ENCODE measurements around the gene PDGFA.

PDGFA gene

DNA sequence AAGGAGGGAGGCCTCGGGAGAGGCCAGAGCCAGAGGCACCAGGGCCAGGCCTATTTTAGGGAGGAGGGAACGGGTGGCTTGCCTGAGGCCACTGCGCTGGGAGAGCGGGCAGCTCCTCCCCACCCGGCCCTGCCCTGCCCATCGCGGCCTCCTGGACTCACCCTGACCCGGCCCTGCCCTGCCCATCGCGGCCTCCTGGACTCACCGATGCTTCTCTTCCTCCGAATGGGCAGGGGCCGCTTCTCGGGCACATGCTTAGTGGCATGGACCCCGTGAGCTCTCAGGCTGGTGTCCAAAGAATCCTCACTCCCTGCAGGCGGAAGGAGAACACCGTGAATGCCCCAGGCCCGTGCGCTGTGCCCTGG lies 7.5 kb downstream of the PDGFA start:
- ATAC-seq (ENCODE audit: low read depth) (no peak), DNase-seq (ENCODE audit: low spot score) (peak; percentile 81)
- TF ChIP-seq, protein P1, sequence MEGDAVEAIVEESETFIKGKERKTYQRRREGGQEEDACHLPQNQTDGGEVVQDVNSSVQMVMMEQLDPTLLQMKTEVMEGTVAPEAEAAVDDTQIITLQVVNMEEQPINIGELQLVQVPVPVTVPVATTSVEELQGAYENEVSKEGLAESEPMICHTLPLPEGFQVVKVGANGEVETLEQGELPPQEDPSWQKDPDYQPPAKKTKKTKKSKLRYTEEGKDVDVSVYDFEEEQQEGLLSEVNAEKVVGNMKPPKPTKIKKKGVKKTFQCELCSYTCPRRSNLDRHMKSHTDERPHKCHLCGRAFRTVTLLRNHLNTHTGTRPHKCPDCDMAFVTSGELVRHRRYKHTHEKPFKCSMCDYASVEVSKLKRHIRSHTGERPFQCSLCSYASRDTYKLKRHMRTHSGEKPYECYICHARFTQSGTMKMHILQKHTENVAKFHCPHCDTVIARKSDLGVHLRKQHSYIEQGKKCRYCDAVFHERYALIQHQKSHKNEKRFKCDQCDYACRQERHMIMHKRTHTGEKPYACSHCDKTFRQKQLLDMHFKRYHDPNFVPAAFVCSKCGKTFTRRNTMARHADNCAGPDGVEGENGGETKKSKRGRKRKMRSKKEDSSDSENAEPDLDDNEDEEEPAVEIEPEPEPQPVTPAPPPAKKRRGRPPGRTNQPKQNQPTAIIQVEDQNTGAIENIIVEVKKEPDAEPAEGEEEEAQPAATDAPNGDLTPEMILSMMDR (IDR thresholded peaks at IDR 0.05; ENCODE audit: poor library complexity, severe bottlenecking) = no peak
- H3K27me3 ChIP-seq (ENCODE audit: insufficient read depth, poor library complexity, severe bottlenecking) = no peaks in the 10 kb centered on the region
- no peak overlapping the region for H3K4me3 ChIP-seq (ENCODE audit: severe bottlenecking)
- H3K4me1 ChIP-seq (ENCODE audit: insufficient read depth, poor library complexity, severe bottlenecking) = peaks cover 44% of the 10 kb centered on the region
- H3K36me3 ChIP-seq (ENCODE audit: low read depth) = peaks cover 59% of the 10 kb centered on the region
- peak overlapping the region; percentile 92 for H3K27ac ChIP-seq (ENCODE audit: poor library complexity, severe bottlenecking)
- H3K9me3 ChIP-seq (ENCODE audit: severe bottlenecking) = no peaks in the 10 kb centered on the region

DNA sequence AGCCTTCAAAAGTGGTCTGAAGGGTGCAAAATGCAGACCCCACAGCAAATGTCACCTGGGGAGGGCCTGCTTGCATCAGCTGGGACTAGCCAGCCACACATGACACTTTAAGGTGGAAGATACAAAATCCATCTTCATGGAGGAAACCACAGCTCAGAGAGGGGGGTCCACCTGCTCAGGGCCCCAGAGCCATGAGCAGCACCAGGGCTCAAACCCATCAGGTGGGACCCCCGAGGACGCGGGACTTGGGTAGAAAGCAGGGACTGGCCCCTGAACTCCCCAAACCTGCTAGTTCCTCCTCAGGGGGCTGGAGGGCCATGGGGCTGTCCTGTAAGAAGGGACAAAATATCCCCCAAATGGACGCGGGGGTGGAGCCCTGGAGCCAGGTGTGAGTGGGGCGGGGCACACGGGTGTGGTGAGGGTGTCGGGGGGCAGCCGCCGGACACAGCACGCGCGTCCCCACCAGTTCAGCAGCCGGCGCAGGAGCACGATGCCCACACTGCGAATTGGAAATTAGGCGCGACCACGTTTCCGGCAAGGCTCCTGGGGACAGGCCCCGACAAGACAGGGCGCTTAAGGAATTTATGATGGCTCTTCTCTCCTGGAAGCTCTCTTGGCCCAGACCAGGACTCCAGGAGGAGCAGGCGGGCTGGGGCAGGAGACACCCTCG lies 8.0 kb downstream of the PDGFA start:
- Histone ChIP-seq H3K36me3 (ENCODE audit: low read depth) (peaks cover 64% of the 10 kb centered on the region), H3K27ac (ENCODE audit: poor library complexity, severe bottlenecking) (peak overlapping the region; percentile 92), H3K4me3 (ENCODE audit: severe bottlenecking) (no peak overlapping the region), H3K9me3 (ENCODE audit: severe bottlenecking) (no peaks in the 10 kb centered on the region), H3K4me1 (ENCODE audit: insufficient read depth, poor library complexity, severe bottlenecking) (peaks cover 44% of the 10 kb centered on the region), H3K27me3 (ENCODE audit: insufficient read depth, poor library complexity, severe bottlenecking) (no peaks in the 10 kb centered on the region)
- peak; percentile 47 for ATAC-seq (ENCODE audit: low read depth)
- TF ChIP-seq, protein P1 (IDR thresholded peaks at IDR 0.05; ENCODE audit: poor library complexity, severe bottlenecking) = no peak
- no peak for DNase-seq (ENCODE audit: low spot score)

DNA sequence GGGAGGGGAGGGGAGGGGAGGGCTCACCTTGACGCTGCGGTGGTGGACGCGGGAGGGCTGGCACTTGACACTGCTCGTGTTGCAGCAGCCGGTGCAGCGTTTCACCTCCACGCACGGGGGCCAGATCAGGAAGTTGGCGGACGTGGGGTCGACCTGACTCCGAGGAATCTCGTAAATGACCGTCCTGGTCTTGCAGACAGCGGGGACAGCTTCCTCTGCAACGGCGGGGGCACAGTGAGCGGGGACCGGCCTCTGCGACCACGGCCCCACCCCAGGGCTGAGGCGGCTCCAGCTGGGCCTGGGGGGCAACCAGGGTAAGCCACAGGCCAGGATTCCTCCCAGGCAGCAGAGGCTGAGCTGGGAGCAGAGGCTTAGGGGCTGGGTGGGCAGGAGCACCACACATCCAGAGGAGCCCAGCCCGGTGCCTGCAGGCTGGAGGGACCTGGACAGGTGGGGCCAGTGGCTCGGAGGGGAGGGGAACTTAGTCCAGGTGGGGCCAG lies 8.8 kb downstream of the PDGFA start:
- peak overlapping the region; percentile 92 for H3K27ac ChIP-seq (ENCODE audit: poor library complexity, severe bottlenecking)
- H3K4me3 ChIP-seq (ENCODE audit: severe bottlenecking) = no peak overlapping the region
- ATAC-seq (ENCODE audit: low read depth) (no peak), DNase-seq (ENCODE audit: low spot score) (peak; percentile 66)
- no peaks in the 10 kb centered on the region for H3K9me3 ChIP-seq (ENCODE audit: severe bottlenecking)
- TF ChIP-seq, protein P1 (IDR thresholded peaks at IDR 0.05; ENCODE audit: poor library complexity, severe bottlenecking) = no peak
- H3K27me3 ChIP-seq (ENCODE audit: insufficient read depth, poor library complexity, severe bottlenecking) = no peaks in the 10 kb centered on the region
- peaks cover 69% of the 10 kb centered on the region for H3K36me3 ChIP-seq (ENCODE audit: low read depth)
- H3K4me1 ChIP-seq (ENCODE audit: insufficient read depth, poor library complexity, severe bottlenecking) = peaks cover 44% of the 10 kb centered on the region

DNA sequence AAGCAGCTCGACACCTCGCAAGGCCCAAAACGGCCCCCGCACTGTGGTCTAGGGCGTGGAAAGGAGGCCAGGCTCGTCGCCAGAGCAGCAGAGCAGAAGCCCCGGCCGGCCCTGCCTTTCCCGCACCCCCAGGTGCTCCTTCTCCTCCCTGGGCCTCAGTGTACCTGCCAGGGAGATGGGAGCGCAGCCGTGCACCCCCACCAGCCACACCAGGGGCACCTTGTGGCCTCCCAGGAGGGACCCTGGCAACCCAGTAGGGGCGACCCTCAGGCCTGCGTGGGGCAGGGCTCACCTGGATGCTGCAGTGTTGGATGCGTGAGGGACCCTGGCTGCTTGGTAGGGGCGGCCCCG lies 9.5 kb downstream of the PDGFA start:
- Histone ChIP-seq H3K27me3 (ENCODE audit: insufficient read depth, poor library complexity, severe bottlenecking) (no peaks in the 10 kb centered on the region), H3K4me3 (ENCODE audit: severe bottlenecking) (no peak overlapping the region), H3K9me3 (ENCODE audit: severe bottlenecking) (no peaks in the 10 kb centered on the region), H3K36me3 (ENCODE audit: low read depth) (peaks cover 72% of the 10 kb centered on the region), H3K4me1 (ENCODE audit: insufficient read depth, poor library complexity, severe bottlenecking) (peaks cover 38% of the 10 kb centered on the region), H3K27ac (ENCODE audit: poor library complexity, severe bottlenecking) (no peak overlapping the region)
- DNase-seq (ENCODE audit: low spot score) (peak; percentile 58), ATAC-seq (ENCODE audit: low read depth) (no peak)
- TF ChIP-seq, protein P1 (IDR thresholded peaks at IDR 0.05; ENCODE audit: poor library complexity, severe bottlenecking) = no peak

DNA sequence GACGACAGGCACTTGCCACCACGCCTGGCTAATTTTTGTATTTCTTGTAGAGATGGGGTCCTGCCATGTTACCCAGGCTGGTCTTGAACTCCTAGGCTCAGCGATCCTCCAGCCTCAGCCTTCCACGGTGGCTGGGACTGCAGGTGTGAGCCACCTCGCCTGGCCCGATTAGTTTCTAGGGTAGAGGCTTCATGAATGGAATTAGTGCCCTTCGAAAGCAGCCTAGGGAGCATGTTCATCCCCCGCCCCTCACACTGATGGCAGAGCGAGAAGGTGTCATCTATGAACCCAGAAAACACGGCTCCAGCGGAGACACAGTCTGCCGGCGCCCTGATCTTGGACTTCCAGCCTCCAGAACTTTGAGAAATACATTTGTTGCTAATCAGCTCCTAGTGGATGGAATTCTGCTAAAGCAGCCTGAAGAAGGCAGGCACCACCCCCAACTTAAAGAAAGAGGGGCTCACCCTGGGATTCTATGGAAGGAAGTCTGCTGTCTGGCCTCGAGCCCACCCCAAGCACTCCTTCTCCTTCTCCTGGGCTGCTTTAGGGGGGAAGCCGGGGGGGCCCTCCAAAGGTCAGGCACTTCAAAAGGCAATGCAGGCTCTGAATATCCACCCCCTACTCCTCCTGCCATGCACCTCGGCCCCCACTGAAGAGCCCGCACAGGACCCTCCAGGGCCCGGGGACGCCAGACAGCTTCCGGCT lies 10.1 kb downstream of the PDGFA start:
- no peak for ATAC-seq (ENCODE audit: low read depth)
- Histone ChIP-seq H3K27ac (ENCODE audit: poor library complexity, severe bottlenecking) (no peak overlapping the region), H3K9me3 (ENCODE audit: severe bottlenecking) (no peaks in the 10 kb centered on the region), H3K27me3 (ENCODE audit: insufficient read depth, poor library complexity, severe bottlenecking) (no peaks in the 10 kb centered on the region), H3K4me1 (ENCODE audit: insufficient read depth, poor library complexity, severe bottlenecking) (peaks cover 32% of the 10 kb centered on the region), H3K4me3 (ENCODE audit: severe bottlenecking) (no peak overlapping the region), H3K36me3 (ENCODE audit: low read depth) (peaks cover 74% of the 10 kb centered on the region)
- DNase-seq (ENCODE audit: low spot score) = peak; percentile 34
- TF ChIP-seq, protein P1 (IDR thresholded peaks at IDR 0.05; ENCODE audit: poor library complexity, severe bottlenecking) = no peak

All from RWPE2 (cell line).